ENCODE measurements around the gene MYO1E.
"Not testable (repeated sequence)": the region's sequence is repeated elsewhere in the genome, so short reads cannot be mapped to it uniquely, and the experiment has no call there.

- TF ChIP-seq ATF3 (IDR thresholded peaks at IDR 0.05; ENCODE audit: insufficient read depth, low read depth, low read length); KDM1A (IDR thresholded peaks at IDR 0.05; ENCODE audit: borderline replicate concordance, low read length); MAX (IDR thresholded peaks at IDR 0.05); SP4 (IDR thresholded peaks at IDR 0.05; ENCODE audit: low read length); CHD1 (IDR thresholded peaks at IDR 0.05; ENCODE audit: low read depth, low read length); EZH2 (IDR thresholded peaks at IDR 0.05; ENCODE audit: low read depth, low read length, severe bottlenecking); POLR2A (IDR thresholded peaks at IDR 0.05; ENCODE audit: control extremely low read depth in 1 of 2, low read depth in 2 of 2, low read length in 2 of 2); SRF (IDR thresholded peaks at IDR 0.05; ENCODE audit: low read depth, low read length); RNF2 (IDR thresholded peaks at IDR 0.05; ENCODE audit: borderline replicate concordance, low read depth, low read length, missing control alignments, poor library complexity, severe bottlenecking): not testable (repeated sequence)
- TF ChIP-seq CTCF (IDR thresholded peaks at IDR 0.05; ENCODE audit: control extremely low read depth in 1 of 3, insufficient read depth in 1 of 3, low read depth in 1 of 3, low read length in 3 of 3) (peak; percentile 28 to 45 (median 34); a peak in 3 of 4 replicates), RAD21 (IDR thresholded peaks at IDR 0.05 in 1 of 2, conservative IDR thresholded peaks at IDR 0.05 in 1 of 2; ENCODE audit: low read depth in 2 of 2, low read length in 2 of 2) (peak; percentile 43 to 62; a peak in 3 of 4 replicates)
Observed at GRCh38 chr15:59144594-59144993, 228.1 kb downstream of the MYO1E start.
